SK-N-SH treated with all-trans-retinoic acid at 6 μM for 48 hours (cell line): ENCODE measurements around the gene ZP1.

ENCODE experiments used
- CSDC2 ChIP-seq: fragments of 250-450 bp; sonication (Bioruptor Pico); IDR thresholded peaks from 2 replicates; pipeline ENCODE4 v1.5.0; 2020; ENCODE audit warnings: mild to moderate bottlenecking, moderate library complexity
- CSRNP3 ChIP-seq: fragments of 250-450 bp; sonication (Bioruptor Pico); IDR thresholded peaks from 2 replicates; pipeline ENCODE4 v1.5.1; 2021; ENCODE audit warnings: mild to moderate bottlenecking, moderate library complexity
- ESRRG ChIP-seq: fragments of 250-450 bp; sonication (Bioruptor Pico); IDR thresholded peaks from 2 replicates; pipeline ENCODE4 v1.6.1; 2021; ENCODE audit warnings: mild to moderate bottlenecking
- GLIS3 ChIP-seq: fragments of 250-450 bp; sonication (Bioruptor Pico); IDR thresholded peaks from 2 replicates; pipeline ENCODE4 v1.5.0; 2020; ENCODE audit warnings: mild to moderate bottlenecking, moderate library complexity
- SNAI2 ChIP-seq: fragments of 250-450 bp; sonication (Bioruptor Pico); IDR thresholded peaks from 2 replicates; pipeline ENCODE4 v1.5.0; 2020; ENCODE audit warnings: mild to moderate bottlenecking, moderate library complexity
- TSHZ2 ChIP-seq: fragments of 250-450 bp; sonication (Bioruptor Pico); IDR thresholded peaks from 2 replicates; pipeline ENCODE4 v1.5.0; 2020; ENCODE audit warnings: mild to moderate bottlenecking, moderate library complexity
- ZC3H10 ChIP-seq: fragments of 250-450 bp; sonication (Bioruptor Pico); IDR thresholded peaks from 2 replicates; pipeline ENCODE4 v1.5.1; 2021; ENCODE audit warnings: mild to moderate bottlenecking, moderate library complexity
- ZFP3 ChIP-seq: fragments of 250-450 bp; sonication (Bioruptor Pico); IDR thresholded peaks from 2 replicates; pipeline ENCODE4 v1.5.0; 2020; ENCODE audit warnings: mild to moderate bottlenecking, moderate library complexity
- ZFP30 ChIP-seq: fragments of 450-650 bp; formaldehyde crosslinking; IDR thresholded peaks from 2 replicates; pipeline ENCODE4 v1.5.0; 2022; ENCODE audit warnings: mild to moderate bottlenecking, moderate library complexity
- ZNF70 ChIP-seq: fragments of 450-650 bp; formaldehyde crosslinking; IDR thresholded peaks from 2 replicates; pipeline ENCODE4 v1.5.0; 2020; ENCODE audit warnings: mild to moderate bottlenecking, moderate library complexity
- ZNF8 ChIP-seq: fragments of 450-650 bp; formaldehyde crosslinking; IDR thresholded peaks from 2 replicates; pipeline ENCODE4 v1.5.0; 2020; ENCODE audit warnings: mild to moderate bottlenecking, moderate library complexity
- TF ChIP-seq, protein P1 (sequence below): fragments of 250-450 bp; sonication (Bioruptor Pico); IDR thresholded peaks from 2 replicates; pipeline ENCODE4 v1.8.0; 2020; ENCODE audit warnings: mild to moderate bottlenecking, moderate library complexity, borderline replicate concordance

- no peak for TF ChIP-seq CSRNP3
- no peak for TF ChIP-seq ZNF70 (CRISPR knock-in tag)
- no peak for TF ChIP-seq ZC3H10 (CRISPR knock-in tag)
- no peak for TF ChIP-seq GLIS3
- TF ChIP-seq SNAI2 (CRISPR knock-in tag): no peak
- TF ChIP-seq ZNF8: no peak
- no peak for TF ChIP-seq TSHZ2 (CRISPR knock-in tag)
- TF ChIP-seq, protein P1, sequence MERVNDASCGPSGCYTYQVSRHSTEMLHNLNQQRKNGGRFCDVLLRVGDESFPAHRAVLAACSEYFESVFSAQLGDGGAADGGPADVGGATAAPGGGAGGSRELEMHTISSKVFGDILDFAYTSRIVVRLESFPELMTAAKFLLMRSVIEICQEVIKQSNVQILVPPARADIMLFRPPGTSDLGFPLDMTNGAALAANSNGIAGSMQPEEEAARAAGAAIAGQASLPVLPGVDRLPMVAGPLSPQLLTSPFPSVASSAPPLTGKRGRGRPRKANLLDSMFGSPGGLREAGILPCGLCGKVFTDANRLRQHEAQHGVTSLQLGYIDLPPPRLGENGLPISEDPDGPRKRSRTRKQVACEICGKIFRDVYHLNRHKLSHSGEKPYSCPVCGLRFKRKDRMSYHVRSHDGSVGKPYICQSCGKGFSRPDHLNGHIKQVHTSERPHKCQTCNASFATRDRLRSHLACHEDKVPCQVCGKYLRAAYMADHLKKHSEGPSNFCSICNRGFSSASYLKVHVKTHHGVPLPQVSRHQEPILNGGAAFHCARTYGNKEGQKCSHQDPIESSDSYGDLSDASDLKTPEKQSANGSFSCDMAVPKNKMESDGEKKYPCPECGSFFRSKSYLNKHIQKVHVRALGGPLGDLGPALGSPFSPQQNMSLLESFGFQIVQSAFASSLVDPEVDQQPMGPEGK (CRISPR knock-in tag): no peak
- TF ChIP-seq ZFP30: no peak
- no peak for TF ChIP-seq ZFP3 (CRISPR knock-in tag)
- TF ChIP-seq ESRRG (CRISPR knock-in tag): no peak
- TF ChIP-seq CSDC2 (CRISPR knock-in tag): no peak
Observed at GRCh38 chr11:60849641-60850520, 17.5 kb upstream of the ZP1 start.
